ENCODE data around the gene RASA2.

RASA2 gene

DNA sequence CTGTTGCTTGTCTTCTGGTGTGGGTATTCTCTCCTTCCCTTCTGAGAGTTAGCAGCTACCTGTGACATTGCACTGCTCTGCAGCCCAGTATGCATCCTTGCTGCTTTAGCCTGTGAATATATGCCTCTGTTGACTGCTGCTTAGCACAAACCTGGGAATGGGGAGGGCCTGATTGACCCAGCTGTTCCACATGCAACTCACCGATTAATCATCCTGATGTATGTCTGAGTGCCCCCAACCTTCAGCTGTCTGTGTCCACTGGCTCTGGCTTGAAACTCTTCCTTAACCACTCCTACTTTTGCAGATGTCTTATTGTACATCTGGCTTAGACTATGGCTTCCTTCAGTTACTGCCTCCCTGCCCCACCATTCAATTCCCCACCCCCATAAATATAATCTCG is 119.1 kb downstream of the RASA2 start:
- no peaks in the 10 kb centered on the region for H3K4me1 ChIP-seq
- no peak for DNase-seq
- TF ChIP-seq, protein P1, sequence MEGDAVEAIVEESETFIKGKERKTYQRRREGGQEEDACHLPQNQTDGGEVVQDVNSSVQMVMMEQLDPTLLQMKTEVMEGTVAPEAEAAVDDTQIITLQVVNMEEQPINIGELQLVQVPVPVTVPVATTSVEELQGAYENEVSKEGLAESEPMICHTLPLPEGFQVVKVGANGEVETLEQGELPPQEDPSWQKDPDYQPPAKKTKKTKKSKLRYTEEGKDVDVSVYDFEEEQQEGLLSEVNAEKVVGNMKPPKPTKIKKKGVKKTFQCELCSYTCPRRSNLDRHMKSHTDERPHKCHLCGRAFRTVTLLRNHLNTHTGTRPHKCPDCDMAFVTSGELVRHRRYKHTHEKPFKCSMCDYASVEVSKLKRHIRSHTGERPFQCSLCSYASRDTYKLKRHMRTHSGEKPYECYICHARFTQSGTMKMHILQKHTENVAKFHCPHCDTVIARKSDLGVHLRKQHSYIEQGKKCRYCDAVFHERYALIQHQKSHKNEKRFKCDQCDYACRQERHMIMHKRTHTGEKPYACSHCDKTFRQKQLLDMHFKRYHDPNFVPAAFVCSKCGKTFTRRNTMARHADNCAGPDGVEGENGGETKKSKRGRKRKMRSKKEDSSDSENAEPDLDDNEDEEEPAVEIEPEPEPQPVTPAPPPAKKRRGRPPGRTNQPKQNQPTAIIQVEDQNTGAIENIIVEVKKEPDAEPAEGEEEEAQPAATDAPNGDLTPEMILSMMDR (IDR thresholded peaks at IDR 0.05; ENCODE audit: low read depth, low read length) = no peak
- H3K4me3 ChIP-seq (ENCODE audit: low read depth, low read length) = no peak overlapping the region
- H3K27me3 ChIP-seq = no peaks in the 10 kb centered on the region
- no peaks in the 10 kb centered on the region for H3K9me3 ChIP-seq
- H3K36me3 ChIP-seq = peaks cover 5% of the 10 kb centered on the region; the same call in 1 of the 2 replicates

DNA sequence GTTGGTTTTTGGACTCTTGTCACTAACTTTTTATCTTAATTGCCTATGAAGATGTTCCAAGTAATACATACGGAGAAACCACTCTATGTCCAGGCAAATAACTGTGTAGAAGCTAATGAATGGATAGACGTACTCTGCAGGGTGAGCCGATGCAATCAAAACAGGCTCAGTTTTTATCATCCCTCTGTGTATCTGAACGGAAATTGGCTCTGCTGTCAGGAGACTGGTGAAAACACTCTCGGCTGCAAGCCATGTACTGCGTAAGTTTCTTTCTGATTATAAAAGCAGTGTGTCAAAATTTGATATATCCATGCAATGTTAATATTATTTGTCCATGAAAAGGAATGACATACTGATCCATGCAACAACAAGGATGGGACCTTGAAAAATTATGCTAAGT is 121.6 kb downstream of the RASA2 start:
- Histone ChIP-seq H3K9me3 (no peaks in the 10 kb centered on the region), H3K4me3 (ENCODE audit: low read depth, low read length) (no peak overlapping the region), H3K4me1 (no peaks in the 10 kb centered on the region), H3K27me3 (no peaks in the 10 kb centered on the region), H3K36me3 (peaks cover 7% of the 10 kb centered on the region; the same call in 1 of the 2 replicates)
- DNase-seq = no peak
- TF ChIP-seq, protein P1 (IDR thresholded peaks at IDR 0.05; ENCODE audit: low read depth, low read length) = no peak

DNA sequence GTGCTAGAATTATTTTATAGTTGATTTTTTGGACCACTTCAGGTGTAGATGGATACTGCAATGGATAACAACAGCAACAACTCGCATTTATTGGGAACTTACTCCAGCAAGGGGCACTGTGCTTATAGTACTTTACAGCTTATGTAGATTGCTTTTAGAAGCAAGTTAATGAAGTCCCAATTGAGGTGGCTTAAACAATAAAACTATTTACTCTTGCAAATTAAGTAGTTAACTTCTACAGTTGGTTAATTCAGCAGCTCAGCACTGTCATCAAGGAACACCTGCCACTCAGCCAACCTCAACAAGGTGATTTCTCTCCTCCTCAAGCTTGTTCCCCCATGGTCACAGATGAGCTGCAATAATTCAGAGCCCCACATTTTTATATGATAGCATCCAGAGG is 124.1 kb downstream of the RASA2 start:
- no peak overlapping the region for H3K4me3 ChIP-seq (ENCODE audit: low read depth, low read length)
- H3K27me3 ChIP-seq = no peaks in the 10 kb centered on the region
- no peaks in the 10 kb centered on the region for H3K9me3 ChIP-seq
- no peak for DNase-seq
- peaks cover 7% of the 10 kb centered on the region; the same call in 1 of the 2 replicates for H3K36me3 ChIP-seq
- TF ChIP-seq, protein P1 (IDR thresholded peaks at IDR 0.05; ENCODE audit: low read depth, low read length) = no peak
- H3K4me1 ChIP-seq = no peaks in the 10 kb centered on the region

DNA sequence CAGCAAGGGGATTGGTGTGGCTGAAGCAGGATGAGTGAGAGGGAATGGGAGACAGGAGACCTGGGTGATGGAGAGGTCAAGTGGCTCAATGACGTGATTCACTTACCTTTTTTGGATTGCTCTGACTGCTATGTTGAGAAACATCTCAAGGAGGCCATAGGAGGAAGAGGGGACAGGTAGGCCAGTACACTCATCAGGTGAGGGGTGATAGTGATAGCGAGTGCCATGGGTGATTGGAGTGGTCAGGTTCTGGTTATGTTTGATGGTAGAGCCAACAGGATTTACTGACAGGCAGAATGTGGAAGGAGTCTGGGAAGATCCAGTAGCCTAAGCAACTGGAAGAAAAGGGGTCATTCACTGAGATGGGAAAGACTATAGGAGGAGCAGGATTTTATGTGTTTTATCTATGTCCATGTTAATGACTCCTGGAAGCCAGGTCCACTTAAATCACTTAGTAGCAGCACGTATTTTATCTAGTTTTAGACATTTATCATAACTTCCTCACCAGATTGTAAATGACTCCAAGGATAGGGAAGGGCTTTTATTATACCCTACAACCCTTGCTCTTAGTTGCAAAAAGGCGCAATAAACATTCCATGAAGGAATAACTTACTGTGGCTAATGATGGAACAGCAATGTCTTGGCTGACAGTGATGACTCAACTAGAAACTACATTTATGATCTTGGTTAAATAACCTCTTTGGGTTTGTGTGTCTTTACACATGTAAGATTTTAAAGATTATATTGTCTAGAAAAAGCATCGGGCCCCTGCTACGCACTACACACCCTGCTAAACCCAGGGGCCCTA is 131.5 kb downstream of the RASA2 start:
- Histone ChIP-seq H3K4me1 (no peaks in the 10 kb centered on the region), H3K9me3 (no peaks in the 10 kb centered on the region), H3K4me3 (ENCODE audit: low read depth, low read length) (no peak overlapping the region), H3K27me3 (no peaks in the 10 kb centered on the region), H3K36me3 (no peaks in the 10 kb centered on the region)
- TF ChIP-seq, protein P1 (IDR thresholded peaks at IDR 0.05; ENCODE audit: low read depth, low read length) = no peak
- no peak for DNase-seq

DNA sequence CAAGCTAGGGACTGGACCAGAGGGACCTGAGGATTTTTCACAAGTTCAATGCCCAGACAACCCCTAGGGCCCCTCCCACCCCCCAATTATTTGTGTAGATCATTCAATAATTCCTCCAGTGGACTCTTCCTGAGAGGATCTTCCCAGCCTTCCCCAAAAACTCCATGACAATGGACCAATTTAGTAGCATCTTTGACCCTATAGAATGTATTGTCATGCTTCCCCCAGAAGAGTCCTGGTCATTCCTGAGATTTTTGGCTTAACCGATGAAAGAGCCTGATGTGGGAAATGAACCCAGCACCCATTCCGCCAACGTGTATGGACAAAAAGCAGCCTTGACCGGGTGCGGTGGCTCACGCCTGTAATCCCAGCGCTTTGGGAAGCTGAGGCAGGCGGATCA is 132.1 kb downstream of the RASA2 start:
- Histone ChIP-seq H3K27me3 (no peaks in the 10 kb centered on the region), H3K9me3 (no peaks in the 10 kb centered on the region), H3K36me3 (no peaks in the 10 kb centered on the region), H3K4me3 (ENCODE audit: low read depth, low read length) (no peak overlapping the region), H3K4me1 (no peaks in the 10 kb centered on the region)
- DNase-seq = no peak
- TF ChIP-seq, protein P1 (IDR thresholded peaks at IDR 0.05; ENCODE audit: low read depth, low read length) = no peak

DNA sequence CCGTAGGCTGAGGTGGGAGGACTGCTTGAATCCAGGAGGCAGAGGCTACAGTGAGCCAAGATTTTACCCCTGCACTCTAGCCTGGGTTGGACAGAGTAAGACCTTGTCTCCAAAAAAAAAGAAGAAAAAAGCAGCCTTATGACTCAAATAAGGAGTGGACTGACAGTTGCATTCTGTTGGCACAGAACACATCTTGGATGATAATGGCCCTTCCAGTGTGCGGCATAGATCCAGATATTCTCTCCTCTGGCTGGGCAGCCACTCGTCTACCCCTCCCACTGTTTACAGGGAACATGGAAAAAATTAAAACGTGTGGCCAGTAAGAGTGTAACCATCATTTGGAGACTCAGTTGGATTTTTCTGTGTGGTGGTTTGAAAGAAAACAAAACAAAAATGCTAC is 132.6 kb downstream of the RASA2 start:
- TF ChIP-seq, protein P1 (IDR thresholded peaks at IDR 0.05; ENCODE audit: low read depth, low read length) = no peak
- Histone ChIP-seq H3K4me1 (no peaks in the 10 kb centered on the region), H3K27me3 (no peaks in the 10 kb centered on the region), H3K9me3 (no peaks in the 10 kb centered on the region), H3K4me3 (ENCODE audit: low read depth, low read length) (no peak overlapping the region), H3K36me3 (no peaks in the 10 kb centered on the region)
- DNase-seq = no peak
